K562 (cell line): ENCODE data around the gene KIF6. TPM values are rescaled to one million over a fixed set of nuclear protein-coding genes. Genes with fewer than 3 reads are reported as not detected.

Experiments
- ATAC-seq: fragments of 200-7000 bp; cut with Tn5 transposase; 3 replicates; pipeline ENCODE4 v1.9.1; 2020; ENCODE audit warnings: moderate library complexity
- BruUV-seq: library from RNA; stranded (reverse); fragments of 400-500 nt; replicated peaks from 2 replicates; lab custom pipeline; 2021; lab: Mats Ljungman, UMichigan
- CTCF ChIA-PET: fragments of 300-600 bp; formaldehyde crosslinking; extraction: SDS; loops from one replicate; lab custom pipeline; 2021; ENCODE audit warnings: low intra/inter-chr PET ratio; lab: Yijun Ruan, JAX
- POLR2A ChIA-PET: fragments of 300-600, 350-650 bp; sonication (Branson Sonifier 250); formaldehyde crosslinking; extraction: SDS; loops from one replicate; lab custom pipeline; 2021; ENCODE audit warnings: antibody characterized with exemption, inconsistent platforms; lab: Yijun Ruan, JAX
- DNase-seq, 4 experiments: peaks; one replicate each; pipeline versions ENCODE4 v3.0.0 to v3.0.0-alpha.2; 2011 to 2018; ENCODE audit warnings: low spot score in 3 of 4, mixed read lengths in 3 of 4; ENCODE audit errors: extremely low read depth in 1 of 4
- FAIRE-seq: peaks from 2 replicates; lab custom pipeline; 2011; peaks lifted over from hg19 to GRCh38; lab: Jason Lieb, UNC
- H2AFZ ChIP-seq: 2 replicates; pipeline ENCODE4 v1.6.0; 2011; ENCODE audit warnings: low read depth, low read length, control low read depth, inconsistent platforms
- H3K27ac ChIP-seq: fragments of 200-600 bp; 3 replicates; pipeline ENCODE4 v1.8.0; 2011; ENCODE audit warnings: low read depth, mild to moderate bottlenecking, control low read depth, inconsistent platforms, low read length, moderate library complexity, mixed read lengths; ENCODE audit errors: extremely low read depth
- H3K27me3 ChIP-seq, 2 experiments: fragments of 300-600 bp in 1 of 2; 2 replicates in 1 of 2; 3 replicates in 1 of 2; pipeline versions ENCODE4 v1.6.0 to v1.8.0; 2011; ENCODE audit warnings: inconsistent platforms in 2 of 2, low read length in 2 of 2, mild to moderate bottlenecking in 1 of 2, mixed read lengths in 1 of 2, moderate library complexity in 1 of 2; ENCODE audit not compliant: control insufficient read depth in 2 of 2, insufficient read depth in 2 of 2
- H3K36me3 ChIP-seq: fragments of 300-600 bp; 3 replicates; pipeline ENCODE4 v1.8.0; 2011; ENCODE audit warnings: mild to moderate bottlenecking, low read length, inconsistent platforms; ENCODE audit not compliant: control insufficient read depth, insufficient read depth
- H3K4me1 ChIP-seq, 2 experiments: fragments of 200-600 bp in 1 of 2; replicated peaks in 1 of 2; 2 replicates in 1 of 2; 3 replicates in 1 of 2; pipeline versions ENCODE4 v1.5.1 to v1.8.0; 2011; ENCODE audit warnings: inconsistent platforms in 2 of 2, low read length in 2 of 2, mild to moderate bottlenecking in 1 of 2, mixed read lengths in 1 of 2, moderate library complexity in 1 of 2; ENCODE audit not compliant: control insufficient read depth in 2 of 2, insufficient read depth in 2 of 2
- H3K4me2 ChIP-seq: 2 replicates; pipeline ENCODE4 v1.6.1; 2011; ENCODE audit warnings: low read length, control low read depth, inconsistent platforms, mixed read lengths; ENCODE audit not compliant: insufficient read depth
- H3K4me3 ChIP-seq: fragments of 200-600 bp; sonication (generic), shearing (Covaris generic); 2 replicates; pipeline ENCODE4 v1.5.1; 2016; ENCODE audit warnings: control low read depth, inconsistent platforms
- H3K79me2 ChIP-seq: fragments of 200-600 bp; 3 replicates; pipeline ENCODE4 v1.8.0; 2011; ENCODE audit warnings: low read length, inconsistent platforms; ENCODE audit not compliant: control insufficient read depth, insufficient read depth
- H3K9ac ChIP-seq, 2 experiments: 2 replicates each; pipeline versions ENCODE4 v1.6.0 to v1.6.1; 2011; ENCODE audit warnings: low read depth in 2 of 2, low read length in 2 of 2, control low read depth in 1 of 2, inconsistent platforms in 1 of 2, mild to moderate bottlenecking in 1 of 2, mixed read lengths in 1 of 2; ENCODE audit not compliant: insufficient read depth in 1 of 2
- H3K9me1 ChIP-seq: one replicate; pipeline ENCODE4 v1.6.0; 2011; ENCODE audit warnings: inconsistent platforms, mild to moderate bottlenecking, low read length, moderate library complexity; ENCODE audit not compliant: control insufficient read depth, insufficient read depth
- H3K9me3 ChIP-seq: replicated peaks from 2 replicates; pipeline ENCODE4 v1.5.1; 2011; ENCODE audit warnings: low read depth, low read length, inconsistent platforms; ENCODE audit not compliant: control insufficient read depth, insufficient read depth
- H4K20me1 ChIP-seq: replicated peaks from 2 replicates; pipeline ENCODE4 v1.6.1; 2011; ENCODE audit warnings: low read length, inconsistent platforms, mixed read lengths; ENCODE audit not compliant: control insufficient read depth, insufficient read depth
- CCAR2 ChIP-seq: fragments of 200-400 bp; formaldehyde crosslinking; IDR thresholded peaks from 2 replicates; pipeline ENCODE4 v1.6.1; 2017; ENCODE audit warnings: mild to moderate bottlenecking, low read depth, low read length
- EHMT2 ChIP-seq: fragments of 450-650 bp; IDR thresholded peaks from 2 replicates; pipeline ENCODE4 v1.6.1; 2018; ENCODE audit warnings: antibody characterized with exemption
- HMG20B ChIP-seq: fragments of 250-450 bp; sonication (Bioruptor Pico); IDR thresholded peaks from 2 replicates; pipeline ENCODE4 v1.5.0; 2021; ENCODE audit warnings: mild to moderate bottlenecking
- OTX1 ChIP-seq: fragments of 450-650 bp; formaldehyde crosslinking; IDR thresholded peaks from 2 replicates; pipeline ENCODE4 v1.4.0; 2022; ENCODE audit warnings: mild to moderate bottlenecking
- TSC22D4 ChIP-seq: fragments of 450-650 bp; IDR thresholded peaks from 2 replicates; pipeline ENCODE4 v1.6.1; 2016; ENCODE audit warnings: missing genetic modification characterization, missing biosample characterization, control low read depth
- ZSCAN32 ChIP-seq: fragments of 450-650 bp; formaldehyde crosslinking; IDR thresholded peaks from 2 replicates; pipeline ENCODE4 v1.4.0; 2020; ENCODE audit warnings: mild to moderate bottlenecking, moderate library complexity
- WGBS: fragments of 100-300 bp; shearing (Covaris generic); methylation state at CpG from one replicate; pipeline ENCODE4 v1.1.6; 2016; ENCODE audit warnings: low coverage, mixed read lengths; ENCODE audit not compliant: insufficient coverage; ENCODE audit errors: missing lambda C conversion rate; 5-methylcytosine and 5-hydroxymethylcytosine counted together
- in situ Hi-C: fragments of 300-500 bp; cut with MboI; formaldehyde crosslinking; loops from 4 replicates; pipeline ENCODE4 v1.15.0; 2018; ENCODE audit warnings: inconsistent platforms, mixed read lengths
- intact Hi-C: fragments of 100-400 bp; cut with micrococcal nuclease; formaldehyde crosslinking; loops from 2 replicates; pipeline ENCODE4 v1.14.2; 2022
- polyA plus RNA-seq, 8 experiments: library from polyadenylated mRNA; depleted of rRNA in 4 of 8; stranded (reverse) in 5 of 8; unstranded in 3 of 8; fragments of >200 nt; fragmentation: Nextera tagmentation in 2 of 8; fragmentation: Illumina TruSeq in 1 of 8; extraction: Ambion mirVana in 2 of 8; extraction: Trizol in 1 of 8; gene quantifications; 2 replicates each; pipeline versions ENCODE4 v1.2.1 to v1.2.3, GENCODE V29; 2011 to 2014; ENCODE audit warnings: inconsistent platforms in 1 of 8, missing spikeins in 1 of 8
- total RNA-seq, 7 experiments: library from RNA; depleted of rRNA in 6 of 7; stranded (reverse); fragments of >200 nt in 6 of 7; fragmentation: Illumina TruSeq in 2 of 7; extraction: Trizol in 2 of 7; gene quantifications; 2 replicates each; pipeline versions ENCODE4 v1.2.1 to v1.2.3, GENCODE V29; 2011 to 2021; ENCODE audit warnings: low replicate concordance in 1 of 7
- TF ChIP-seq, protein P1 (sequence below), 2 experiments: fragments of 450-650 bp; IDR thresholded peaks; 2 replicates each; pipeline ENCODE4 v1.6.1; 2016
- TF ChIP-seq, protein P2 (sequence below): fragments of 450-650 bp; formaldehyde crosslinking; IDR thresholded peaks from 2 replicates; pipeline ENCODE4 v1.4.0; 2022; ENCODE audit warnings: missing genetic modification characterization
- TF ChIP-seq, protein P3 (sequence below): fragments of 450-650 bp; formaldehyde crosslinking; IDR thresholded peaks from 2 replicates; pipeline ENCODE4 v1.4.0; 2022; ENCODE audit warnings: missing genetic modification characterization
- TF ChIP-seq, protein P4 (sequence below): fragments of 450-650 bp; formaldehyde crosslinking; conservative IDR thresholded peaks from 2 replicates; pipeline ENCODE4 v1.4.0; 2022; ENCODE audit warnings: mild to moderate bottlenecking, missing genetic modification characterization

Gene KIF6
- total and polyA plus RNA-seq, 9 of the 15 experiments (the other 6 are each of a cell fraction or from before 2014, with no cell fraction given): not detected

DNA sequence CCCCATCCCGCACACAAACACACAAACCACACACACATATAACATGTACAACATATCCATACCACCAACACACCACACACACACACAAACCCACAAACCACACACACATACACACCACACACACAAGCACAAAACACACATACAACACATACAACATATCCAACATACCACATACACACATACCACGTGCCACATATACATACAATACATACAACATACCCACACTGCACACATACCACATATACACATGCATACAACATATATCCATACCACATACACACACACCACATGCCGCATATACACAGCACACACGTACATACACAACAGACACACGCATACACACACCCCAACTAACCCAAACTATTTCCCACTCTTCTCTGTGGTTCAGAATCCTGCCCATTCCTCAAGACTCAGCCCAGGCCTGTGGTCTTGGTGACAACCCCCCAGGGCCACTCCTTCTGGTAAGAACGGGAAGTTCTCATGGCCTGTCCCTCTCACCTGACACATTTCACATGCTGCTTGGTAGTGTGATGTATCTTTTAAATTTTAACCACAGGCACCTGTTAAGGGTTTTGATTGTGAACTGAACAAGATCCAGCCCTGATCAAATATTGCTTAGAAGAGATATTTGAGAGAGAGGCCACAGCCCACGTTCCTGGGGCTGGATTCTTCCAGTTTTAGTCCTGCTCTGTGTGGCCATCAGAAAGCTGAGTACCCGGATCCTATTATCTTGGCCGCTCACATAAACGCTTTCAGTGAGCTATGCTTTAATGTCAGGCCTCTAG, 346.8 kb downstream of the KIF6 start:
- in situ Hi-C loops (no loop called here), intact Hi-C loops (loop anchor here (5.0 kb wide), 1 partner anchor 604 kb away; no protein-coding TSS in a partner anchor)
- Histone ChIP-seq H3K4me1 (no peaks in the 10 kb centered on the region), H4K20me1 (no peaks in the 10 kb centered on the region), H3K9me1 (no peaks in the 10 kb centered on the region), H3K27me3 (peaks cover 2 to 5% of the 10 kb centered on the region in 2 experiments; a peak in 2 of 5 replicates), H3K27ac (no peak overlapping the region), H3K79me2 (no peaks in the 10 kb centered on the region), H2AFZ (no peak overlapping the region), H3K36me3 (no peaks in the 10 kb centered on the region), H3K9ac (no peak overlapping the region), H3K4me3 (no peak overlapping the region), H3K4me2 (no peak overlapping the region), H3K9me3 (no peaks in the 10 kb centered on the region)
- no peak for ATAC-seq
- DNase-seq: no peak
- ChIA-PET POLR2A (interaction anchor here (0.6 to 0.7 kb wide), 2 partner anchors 12 to 633 kb away, joined by 3 read pairs; no protein-coding TSS in a partner anchor), CTCF (no interaction called here)
- BruUV-seq: no TSS peak
- under 1% methylated on average over 10 of the region's 10 CpGs for WGBS
- TF ChIP-seq, protein P1, sequence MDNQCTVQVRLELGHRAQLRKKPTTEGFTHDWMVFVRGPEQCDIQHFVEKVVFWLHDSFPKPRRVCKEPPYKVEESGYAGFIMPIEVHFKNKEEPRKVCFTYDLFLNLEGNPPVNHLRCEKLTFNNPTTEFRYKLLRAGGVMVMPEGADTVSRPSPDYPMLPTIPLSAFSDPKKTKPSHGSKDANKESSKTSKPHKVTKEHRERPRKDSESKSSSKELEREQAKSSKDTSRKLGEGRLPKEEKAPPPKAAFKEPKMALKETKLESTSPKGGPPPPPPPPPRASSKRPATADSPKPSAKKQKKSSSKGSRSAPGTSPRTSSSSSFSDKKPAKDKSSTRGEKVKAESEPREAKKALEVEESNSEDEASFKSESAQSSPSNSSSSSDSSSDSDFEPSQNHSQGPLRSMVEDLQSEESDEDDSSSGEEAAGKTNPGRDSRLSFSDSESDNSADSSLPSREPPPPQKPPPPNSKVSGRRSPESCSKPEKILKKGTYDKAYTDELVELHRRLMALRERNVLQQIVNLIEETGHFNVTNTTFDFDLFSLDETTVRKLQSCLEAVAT (IDR thresholded peaks at IDR 0.05): 0 out of 4 replicates have a peak, but pooled peaks of 1 of the 2 experiments have one; percentile 38
- no peak for TF ChIP-seq CCAR2
- TF ChIP-seq EHMT2: peak; percentile 13; the same call in 1 of the 2 replicates
- TF ChIP-seq HMG20B (CRISPR knock-in tag): no peak
- TF ChIP-seq, protein P2, sequence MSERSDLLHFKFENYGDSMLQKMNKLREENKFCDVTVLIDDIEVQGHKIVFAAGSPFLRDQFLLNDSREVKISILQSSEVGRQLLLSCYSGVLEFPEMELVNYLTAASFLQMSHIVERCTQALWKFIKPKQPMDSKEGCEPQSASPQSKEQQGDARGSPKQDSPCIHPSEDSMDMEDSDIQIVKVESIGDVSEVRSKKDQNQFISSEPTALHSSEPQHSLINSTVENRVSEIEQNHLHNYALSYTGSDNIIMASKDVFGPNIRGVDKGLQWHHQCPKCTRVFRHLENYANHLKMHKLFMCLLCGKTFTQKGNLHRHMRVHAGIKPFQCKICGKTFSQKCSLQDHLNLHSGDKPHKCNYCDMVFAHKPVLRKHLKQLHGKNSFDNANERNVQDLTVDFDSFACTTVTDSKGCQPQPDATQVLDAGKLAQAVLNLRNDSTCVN (CRISPR knock-in tag): 0 out of 2 replicates have a peak, but pooled peaks have one; percentile 67
- TF ChIP-seq, protein P3, sequence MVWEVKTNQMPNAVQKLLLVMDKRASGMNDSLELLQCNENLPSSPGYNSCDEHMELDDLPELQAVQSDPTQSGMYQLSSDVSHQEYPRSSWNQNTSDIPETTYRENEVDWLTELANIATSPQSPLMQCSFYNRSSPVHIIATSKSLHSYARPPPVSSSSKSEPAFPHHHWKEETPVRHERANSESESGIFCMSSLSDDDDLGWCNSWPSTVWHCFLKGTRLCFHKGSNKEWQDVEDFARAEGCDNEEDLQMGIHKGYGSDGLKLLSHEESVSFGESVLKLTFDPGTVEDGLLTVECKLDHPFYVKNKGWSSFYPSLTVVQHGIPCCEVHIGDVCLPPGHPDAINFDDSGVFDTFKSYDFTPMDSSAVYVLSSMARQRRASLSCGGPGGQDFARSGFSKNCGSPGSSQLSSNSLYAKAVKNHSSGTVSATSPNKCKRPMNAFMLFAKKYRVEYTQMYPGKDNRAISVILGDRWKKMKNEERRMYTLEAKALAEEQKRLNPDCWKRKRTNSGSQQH (CRISPR knock-in tag): 0 out of 2 replicates have a peak, but pooled peaks have one; percentile 42
- 0 out of 2 replicates have a peak, but pooled peaks have one; percentile 81 for TF ChIP-seq TSC22D4 (tag)
- 0 out of 2 replicates have a peak, but pooled peaks have one; percentile 32 for TF ChIP-seq OTX1
- no peak for TF ChIP-seq ZSCAN32
- TF ChIP-seq, protein P4, sequence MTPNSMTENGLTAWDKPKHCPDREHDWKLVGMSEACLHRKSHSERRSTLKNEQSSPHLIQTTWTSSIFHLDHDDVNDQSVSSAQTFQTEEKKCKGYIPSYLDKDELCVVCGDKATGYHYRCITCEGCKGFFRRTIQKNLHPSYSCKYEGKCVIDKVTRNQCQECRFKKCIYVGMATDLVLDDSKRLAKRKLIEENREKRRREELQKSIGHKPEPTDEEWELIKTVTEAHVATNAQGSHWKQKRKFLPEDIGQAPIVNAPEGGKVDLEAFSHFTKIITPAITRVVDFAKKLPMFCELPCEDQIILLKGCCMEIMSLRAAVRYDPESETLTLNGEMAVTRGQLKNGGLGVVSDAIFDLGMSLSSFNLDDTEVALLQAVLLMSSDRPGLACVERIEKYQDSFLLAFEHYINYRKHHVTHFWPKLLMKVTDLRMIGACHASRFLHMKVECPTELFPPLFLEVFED: 0 out of 2 replicates have a peak, but pooled peaks have one; percentile 47
- FAIRE-seq: no peak
